ENCODE data around the gene TAS2R43. TPM values are rescaled to one million over a fixed set of nuclear protein-coding genes. Genes with fewer than 3 reads are reported as not detected.
"Not testable (repeated sequence)": the region's sequence is repeated elsewhere in the genome, so short reads cannot be mapped to it uniquely, and the experiment has no call there.

Gene TAS2R43
- total and polyA plus RNA-seq, 4 experiments from 2014 or later: 0.20 to 0.67 (median 0.35) TPM; not detected in 1

- DNase-seq; H3K27ac Mint-ChIP-seq; H3K4me3 Mint-ChIP-seq; H3K27me3 ChIP-seq (ENCODE audit: insufficient read depth, low read length); H3K4me3 ChIP-seq (ENCODE audit: low read length in 2 of 2); H3K9me3 Mint-ChIP-seq; H3K36me3 ChIP-seq (ENCODE audit: insufficient read depth, low read length); intact Hi-C loops (cut with micrococcal nuclease); POLR2A ChIA-PET (ENCODE audit: partially characterized antibody); H3K27me3 Mint-ChIP-seq; CTCF ChIA-PET (ENCODE audit: partially characterized antibody); H3K4me1 ChIP-seq (ENCODE audit: insufficient read depth, low read length); H3K9me3 ChIP-seq (ENCODE audit: control insufficient read depth in 1 of 2, low read length in 2 of 2); H3K27ac ChIP-seq (ENCODE audit: low read depth, low read length): not testable (repeated sequence)
- peaks cover 51 to 70% of the 10 kb centered on the region in 2 donors for H3K36me3 Mint-ChIP-seq
- peaks cover 0 to 25% (median 9%) of the 10 kb centered on the region in 4 donors for H3K4me1 Mint-ChIP-seq
These were observed 50.7 kb downstream of the TAS2R43 start for GRCh38 chr12:11041366-11041765.

Other genes starting within 250 kb of the TAS2R43 start
- gene PRR4, start 242.8 kb downstream of the TAS2R43 start, total RNA-seq: 1 to 10 TPM in 1 of 2 experiments, under 1 TPM in 1; 0.87 to 1.5 TPM
- 1 to 10 TPM in 1 of 2 donors, under 1 TPM in 1; 0.83 to 1.2 TPM for gene PRR4, start 242.8 kb downstream of the TAS2R43 start, polyA plus RNA-seq
- gene PRH1, start 208.1 kb downstream of the TAS2R43 start, total RNA-seq: 10 to 100 TPM; 15.3 to 18.0 TPM
- 10 to 100 TPM in 1 of 2 donors, 1 to 10 TPM in 1; 1.2 to 13.3 TPM for gene PRH1, start 208.1 kb downstream of the TAS2R43 start, polyA plus RNA-seq
- gene TAS2R13, start 182.8 kb downstream of the TAS2R43 start, total RNA-seq: under 1 TPM; 0.79 to 0.86 TPM
- gene TAS2R13, start 182.8 kb downstream of the TAS2R43 start, polyA plus RNA-seq: not detected
- gene PRH2, start 163.1 kb downstream of the TAS2R43 start, total RNA-seq: not detected
- not detected for gene PRH2, start 163.1 kb downstream of the TAS2R43 start, polyA plus RNA-seq
- gene TAS2R14, start 153.1 kb downstream of the TAS2R43 start, total RNA-seq: 1 to 10 TPM; 1.9 to 2.2 TPM
- gene TAS2R14, start 153.1 kb downstream of the TAS2R43 start, polyA plus RNA-seq: under 1 TPM; 0.36 to 0.99 TPM
- 1 to 10 TPM in 1 of 2 experiments, under 1 TPM in 1; 0.80 to 1.0 TPM for gene TAS2R50, start 105.4 kb downstream of the TAS2R43 start, total RNA-seq
- not detected for gene TAS2R50, start 105.4 kb downstream of the TAS2R43 start, polyA plus RNA-seq
- 1 to 10 TPM; 1.3 to 2.5 TPM for gene TAS2R20, start 94.0 kb downstream of the TAS2R43 start, total RNA-seq
- gene TAS2R20, start 94.0 kb downstream of the TAS2R43 start, polyA plus RNA-seq: under 1 TPM in 1 of 2 donors, not detected in 1; 0.14 TPM
- gene TAS2R19, start 69.7 kb downstream of the TAS2R43 start, total RNA-seq: 1 to 10 TPM; 2.1 to 3.1 TPM
- not detected for gene TAS2R19, start 69.7 kb downstream of the TAS2R43 start, polyA plus RNA-seq
- gene TAS2R31, start 60.9 kb downstream of the TAS2R43 start, total RNA-seq: 1 to 10 TPM; 3.1 to 3.2 TPM
- not detected for gene TAS2R31, start 60.9 kb downstream of the TAS2R43 start, polyA plus RNA-seq
- 1 to 10 TPM; 1.1 to 1.3 TPM for gene TAS2R46, start 30.0 kb downstream of the TAS2R43 start, total RNA-seq
- gene TAS2R46, start 30.0 kb downstream of the TAS2R43 start, polyA plus RNA-seq: under 1 TPM in 1 of 2 donors, not detected in 1; 0.22 TPM
- gene TAS2R30, start 42.3 kb upstream of the TAS2R43 start, total RNA-seq: 1 to 10 TPM; 2.9 to 3.8 TPM
- gene TAS2R30, start 42.3 kb upstream of the TAS2R43 start, polyA plus RNA-seq: not detected
- 10 to 100 TPM; 11.6 to 11.9 TPM for gene SMIM10L1, start 78.9 kb upstream of the TAS2R43 start, total RNA-seq
- gene SMIM10L1, start 78.9 kb upstream of the TAS2R43 start, polyA plus RNA-seq: 10 to 100 TPM in 1 of 2 donors, 1 to 10 TPM in 1; 8.0 to 15.2 TPM
- gene TAS2R42, start 94.6 kb upstream of the TAS2R43 start, total RNA-seq: not detected
- gene TAS2R42, start 94.6 kb upstream of the TAS2R43 start, polyA plus RNA-seq: not detected
- gene PRB3, start 177.4 kb upstream of the TAS2R43 start, total RNA-seq: not detected
- under 1 TPM; 0.17 to 0.66 TPM for gene PRB3, start 177.4 kb upstream of the TAS2R43 start, polyA plus RNA-seq
- not detected for gene PRB4, start 218.1 kb upstream of the TAS2R43 start, total RNA-seq
- not detected for gene PRB4, start 218.1 kb upstream of the TAS2R43 start, polyA plus RNA-seq